ENCODE measurements around the gene KRT1.
"Not testable (repeated sequence)": the region's sequence is repeated elsewhere in the genome, so short reads cannot be mapped to it uniquely, and the experiment has no call there.

Gene KRT1

GRCh38 chr12:52682381-52682660, 2.1 kb upstream of the KRT1 start:
- no peak for DNase-seq (ENCODE audit: low read depth)

DNA sequence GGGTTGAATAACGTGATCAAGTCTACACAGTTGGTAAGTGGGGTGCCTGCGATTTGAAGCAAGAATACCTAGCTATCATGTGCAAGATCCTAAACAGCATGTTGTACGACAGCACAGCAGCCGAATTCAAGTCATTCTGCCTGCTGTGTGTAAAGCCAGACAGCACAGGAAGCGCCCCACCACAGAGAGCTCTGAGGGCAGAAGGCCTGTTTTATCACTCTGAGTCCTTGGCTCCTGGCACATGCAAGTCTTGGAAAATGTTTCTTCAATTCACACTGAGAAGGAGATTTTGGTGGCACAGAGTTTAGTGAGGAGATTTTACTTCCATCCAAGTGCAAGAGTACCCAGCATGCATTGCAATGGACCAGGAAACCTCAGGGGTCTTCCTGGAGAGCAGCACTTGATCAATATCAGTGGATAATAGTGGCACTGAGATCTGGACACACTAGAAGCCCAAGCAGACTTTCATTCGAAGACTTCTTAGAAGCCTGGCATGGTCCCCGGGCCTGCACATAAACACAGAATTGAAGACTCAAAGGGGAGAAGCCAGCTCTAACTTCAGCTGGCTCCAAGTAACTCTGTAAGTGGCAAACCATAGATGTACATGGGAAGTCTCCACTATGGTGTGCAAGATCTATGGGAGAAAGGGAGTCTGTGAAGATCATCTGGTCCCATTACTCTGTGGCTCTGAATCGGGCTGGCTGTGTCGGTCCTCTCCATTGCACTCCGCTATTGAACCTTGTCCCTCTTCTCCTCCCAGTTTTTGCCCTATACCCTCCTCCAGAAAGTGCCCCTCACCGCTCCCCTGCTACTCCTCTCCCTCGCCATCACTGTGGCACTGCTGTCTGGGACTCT, 1.5 kb upstream of the KRT1 start:
- DNase-seq (ENCODE audit: low read depth), result no peak

DNA sequence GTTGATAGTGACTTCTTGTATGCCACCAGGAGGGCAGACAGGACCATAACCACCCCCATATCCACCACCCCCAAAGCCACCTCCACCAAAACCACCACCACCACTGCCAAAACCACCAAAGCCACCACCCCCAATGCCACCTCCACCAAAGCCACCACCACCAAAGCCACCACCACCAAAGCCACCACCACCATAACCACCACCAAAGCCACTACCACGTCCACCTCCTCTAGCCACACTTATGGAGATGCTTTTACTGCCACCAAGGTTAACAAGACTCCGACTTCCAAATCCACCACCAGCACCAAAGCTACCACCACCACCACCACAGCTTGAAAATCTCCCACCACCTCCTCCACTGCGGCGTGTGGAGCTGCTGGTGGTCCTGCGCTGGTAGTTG, 332 bp downstream of the KRT1 start:
- no peak for DNase-seq (ENCODE audit: low read depth)

- no peak for DNase-seq (ENCODE audit: low read depth)
Observed at GRCh38 chr12:52677671-52678070, 2.5 kb downstream of the KRT1 start.

GRCh38 chr12:52677126-52677525, 3.1 kb downstream of the KRT1 start:
- no peak for DNase-seq (ENCODE audit: low read depth)

DNA sequence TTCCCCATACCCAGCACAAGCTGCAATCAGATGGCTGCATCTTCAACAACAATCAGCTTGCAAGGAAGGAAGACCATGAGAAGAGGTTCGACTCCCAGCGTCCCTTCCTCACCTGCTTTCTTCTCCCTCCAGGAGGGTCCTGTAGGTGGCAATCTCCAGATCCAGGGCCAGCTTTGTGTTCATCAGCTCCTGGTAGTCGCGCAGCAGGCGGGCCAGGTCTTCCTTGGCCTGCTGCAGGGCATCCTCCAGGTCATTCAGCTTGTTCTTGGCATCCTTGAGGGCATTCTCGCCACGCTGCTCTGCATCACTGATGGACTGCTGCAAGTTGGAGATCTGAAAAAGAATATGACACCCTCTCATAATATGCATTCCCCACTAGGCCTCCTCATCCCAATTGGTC, 4.0 kb downstream of the KRT1 start:
- no peak for DNase-seq (ENCODE audit: low read depth)

DNA sequence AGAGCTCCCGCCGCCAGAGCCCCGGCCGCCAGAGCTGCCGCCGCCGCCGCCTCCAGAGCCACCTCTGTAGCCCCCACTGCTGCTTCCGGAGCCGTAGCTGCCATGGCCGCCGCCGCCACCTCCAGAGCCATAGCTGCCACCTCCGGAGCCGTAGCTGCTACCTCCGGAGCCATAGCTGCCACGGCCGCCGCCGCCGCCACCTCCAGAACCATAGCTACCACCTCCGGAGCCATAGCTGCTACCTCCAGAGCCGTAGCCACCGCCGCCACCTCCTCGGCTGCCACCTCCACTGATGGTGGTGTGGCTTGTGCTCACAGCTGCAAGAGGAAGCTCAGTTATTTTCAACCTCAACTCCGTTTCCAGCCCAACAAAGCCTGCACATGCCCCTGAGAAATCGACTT, 4.9 kb downstream of the KRT1 start:
- no peak for DNase-seq (ENCODE audit: low read depth)

DNA sequence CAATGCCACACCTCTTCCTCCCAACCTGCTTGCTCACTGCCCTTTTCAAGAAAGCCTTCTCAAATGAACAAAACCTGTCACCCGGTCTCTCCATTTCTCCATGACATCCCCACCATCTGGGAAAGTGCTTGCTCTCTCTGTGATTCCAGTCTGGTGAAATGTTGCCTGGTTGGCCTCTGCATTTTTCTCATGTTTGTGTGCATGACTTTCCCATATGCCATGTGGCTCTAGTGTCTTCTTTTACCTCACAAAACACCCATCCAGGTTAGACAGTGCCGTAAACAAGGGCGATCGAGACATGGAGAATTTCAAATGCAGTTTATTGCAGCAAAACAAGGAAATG, 5.8 kb downstream of the KRT1 start:
- DNase-seq (ENCODE audit: low read depth), result no peak

GRCh38 chr12:52673713-52674432, 6.3 kb downstream of the KRT1 start:
- DNase-seq (ENCODE audit: low read depth), result no peak

GRCh38 chr12:52673217-52673616, 7.0 kb downstream of the KRT1 start:
- no peak for DNase-seq (ENCODE audit: low read depth)

- no peak for DNase-seq (ENCODE audit: low read depth)
Observed at GRCh38 chr12:52672321-52672933, 7.8 kb downstream of the KRT1 start.

DNA sequence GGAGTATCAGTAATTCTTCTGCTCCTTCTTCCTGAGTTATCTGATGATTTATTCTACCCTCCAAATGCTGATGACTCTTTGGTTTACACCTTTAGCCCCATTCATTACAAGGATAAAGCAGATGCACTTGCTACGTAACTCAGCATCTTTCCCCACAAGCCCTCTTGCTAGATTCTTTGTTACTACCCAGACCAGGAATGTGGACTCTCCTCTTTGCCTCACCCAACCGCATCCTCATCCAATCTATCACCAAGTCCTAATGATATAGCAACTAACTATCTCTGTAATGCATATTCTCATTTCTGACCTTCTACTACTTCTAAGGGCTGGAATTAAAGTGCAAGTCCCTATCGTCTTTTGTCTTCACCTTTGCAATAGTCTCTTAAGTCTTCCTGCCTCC, 9.2 kb downstream of the KRT1 start:
- DNase-seq (ENCODE audit: low read depth), result no peak

DNA sequence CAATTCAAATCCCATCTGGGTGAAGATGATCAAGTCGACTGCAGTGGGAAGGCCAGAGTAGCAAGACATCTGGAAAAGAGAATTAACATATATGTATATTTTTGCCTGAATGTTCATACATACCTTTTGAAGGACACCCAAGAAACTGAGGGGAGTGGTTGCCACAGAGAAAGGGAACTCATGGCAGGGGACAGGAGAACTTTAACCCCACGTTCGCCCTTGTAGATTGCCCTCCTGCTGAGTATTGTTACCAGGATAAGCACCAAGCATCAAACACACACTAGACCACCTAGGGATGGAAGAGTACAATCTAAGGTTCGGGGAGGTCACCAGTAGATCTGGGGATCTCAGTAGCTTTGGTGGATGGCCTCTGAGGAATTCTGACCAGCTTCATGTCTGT, 9.7 kb downstream of the KRT1 start:
- DNase-seq (ENCODE audit: low read depth), result no peak

DNA sequence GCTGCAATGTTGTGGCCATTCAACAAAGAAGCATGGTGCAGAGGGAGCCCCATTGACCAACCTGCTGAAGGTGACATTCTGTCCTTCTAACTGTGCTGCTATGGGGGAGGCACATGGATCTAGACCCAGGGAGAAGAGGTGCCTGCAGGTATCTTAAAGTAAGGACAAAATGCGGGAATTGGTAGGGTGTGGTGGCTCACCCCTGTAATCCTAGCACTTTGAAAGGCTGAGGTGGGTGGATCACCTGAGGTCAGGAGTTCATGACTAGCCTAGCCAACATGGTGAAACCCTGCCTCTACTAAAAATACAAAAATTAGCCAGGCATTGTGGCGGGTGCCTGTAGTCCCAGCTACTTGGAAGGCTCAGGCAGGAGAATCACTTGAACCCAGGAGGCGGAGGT, 10.3 kb downstream of the KRT1 start:
- not testable (repeated sequence) for DNase-seq (ENCODE audit: low read depth)

GRCh38 chr12:52669426-52669825, 10.8 kb downstream of the KRT1 start:
- DNase-seq (ENCODE audit: low read depth), result no peak

DNA sequence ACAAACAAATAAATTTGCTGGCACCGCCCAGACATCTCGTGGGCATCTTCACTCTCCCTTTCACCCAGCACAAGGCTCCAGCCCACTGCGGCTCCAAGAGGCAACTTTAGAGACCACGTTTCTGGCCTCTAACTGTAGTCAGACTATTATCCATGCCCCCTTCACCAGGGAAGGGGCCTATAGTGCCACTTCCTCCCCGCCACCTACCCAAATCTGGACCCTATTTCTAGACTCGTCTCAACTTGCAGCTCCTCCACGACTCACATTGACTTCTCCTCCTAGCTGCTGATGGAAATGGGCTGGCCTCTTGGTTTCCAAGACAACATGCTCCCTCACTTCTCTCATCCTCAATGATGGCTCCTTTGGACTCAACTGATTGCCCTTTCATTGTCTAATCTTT, 12.3 kb downstream of the KRT1 start:
- DNase-seq (ENCODE audit: low read depth), result no peak

DNA sequence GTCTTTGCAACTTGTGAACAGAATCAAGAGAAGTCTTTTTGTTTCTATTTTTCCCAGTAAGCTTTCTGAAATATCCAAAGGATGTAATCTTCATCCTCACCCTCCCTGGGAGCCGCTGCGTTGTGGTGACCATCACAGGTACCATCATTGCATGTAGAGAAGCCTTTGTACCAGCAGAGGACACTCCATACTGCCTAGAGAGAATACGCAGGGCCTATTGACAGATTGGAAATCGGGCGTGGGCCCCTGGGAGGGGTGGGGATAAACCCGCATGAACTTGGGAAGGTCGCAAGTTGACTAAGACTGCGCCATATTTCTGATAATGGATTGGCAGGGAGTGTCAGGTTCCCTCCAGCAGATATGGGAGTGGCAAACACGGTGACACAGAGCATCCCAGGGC, 12.7 kb downstream of the KRT1 start:
- DNase-seq (ENCODE audit: low read depth), result no peak

DNA sequence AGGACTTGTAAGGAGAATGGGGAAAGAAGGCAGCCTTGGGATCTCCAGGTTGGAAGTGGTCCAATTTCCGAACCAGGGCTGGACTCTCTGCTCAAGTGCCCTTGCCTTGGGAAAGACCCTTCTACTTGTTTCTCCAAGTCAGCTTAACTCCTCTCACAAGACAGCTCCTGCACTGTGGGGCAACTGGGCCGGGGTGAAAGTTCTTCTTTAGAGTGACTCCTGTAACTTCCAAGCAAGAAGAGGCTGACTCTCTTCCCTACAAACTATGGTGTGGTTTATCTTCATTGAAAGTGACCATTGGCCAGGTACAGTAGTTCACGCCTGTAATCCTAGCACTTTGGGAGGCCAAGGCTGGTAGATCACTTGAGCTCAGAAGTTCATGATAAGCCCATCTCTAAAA, 13.7 kb downstream of the KRT1 start:
- no peak for DNase-seq (ENCODE audit: low read depth)

- DNase-seq (ENCODE audit: low read depth), result no peak
Observed at GRCh38 chr12:52663420-52663819, 16.8 kb downstream of the KRT1 start.

DNA sequence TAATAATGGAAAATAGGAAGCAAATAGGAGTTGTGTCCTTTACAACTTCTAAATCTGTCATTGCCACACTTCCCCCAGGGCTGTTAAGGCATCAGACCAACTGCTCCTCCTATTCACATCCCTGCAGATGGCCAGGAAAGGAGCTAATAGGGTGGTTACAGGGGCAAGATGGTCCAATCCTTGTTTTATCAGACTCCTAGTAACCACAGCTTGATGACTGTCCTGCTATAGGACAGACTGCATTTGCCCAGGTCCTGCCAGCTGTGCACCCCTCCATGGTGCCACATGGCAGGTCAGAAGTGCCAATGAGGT, 17.3 kb downstream of the KRT1 start:
- no peak for DNase-seq (ENCODE audit: low read depth)

DNA sequence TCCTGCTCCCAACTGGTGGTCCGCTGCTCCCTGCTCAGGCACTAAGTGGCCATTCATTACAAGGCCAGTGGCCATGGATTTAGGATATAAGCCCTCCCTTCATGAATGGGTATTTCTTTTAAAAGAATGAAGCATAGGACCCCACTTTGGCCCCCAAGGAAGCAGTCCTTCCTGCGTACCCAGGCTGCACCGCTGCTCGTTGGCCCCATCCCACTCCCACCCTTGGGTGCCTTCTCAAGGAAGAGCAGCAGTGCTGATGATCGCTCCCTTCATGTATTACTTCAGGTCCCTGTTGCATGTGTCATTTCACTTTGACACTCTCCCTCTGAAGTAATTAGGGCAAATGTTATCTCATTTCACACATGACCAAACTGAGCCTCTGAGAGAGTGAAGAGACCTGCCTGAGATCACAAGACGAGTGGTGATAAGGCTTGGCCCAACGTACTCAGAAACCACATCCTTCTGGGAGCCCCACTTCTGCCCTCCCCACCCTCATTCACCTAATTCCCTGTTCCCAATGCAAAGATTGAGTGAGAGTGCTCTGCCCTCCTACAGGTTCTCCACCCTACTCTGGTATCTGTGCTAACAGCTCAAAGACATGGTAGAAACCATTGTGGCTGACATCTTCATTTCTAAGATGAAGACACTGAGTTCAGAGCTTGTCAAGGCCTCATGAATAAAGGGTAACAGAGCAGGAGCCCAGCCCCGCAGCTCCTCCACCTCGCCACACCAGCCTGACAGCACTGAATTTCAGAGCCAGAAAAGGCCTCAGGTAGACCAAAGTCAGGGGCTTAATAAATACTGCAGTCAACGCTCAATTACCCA, 17.9 kb downstream of the KRT1 start:
- peak; percentile 90 for DNase-seq (ENCODE audit: low read depth)

GRCh38 chr12:52661668-52662067, 18.5 kb downstream of the KRT1 start:
- DNase-seq (ENCODE audit: low read depth), result no peak

GRCh38 chr12:52660934-52661499, 19.2 kb downstream of the KRT1 start:
- DNase-seq (ENCODE audit: low read depth), result no peak

Measured in CMK (cell line).